ENCODE data around the gene TSTD1. TPM values are rescaled to one million over a fixed set of nuclear protein-coding genes. Genes with fewer than 3 reads are reported as not detected.

TSTD1 gene
- total and polyA plus RNA-seq, 10 of the 15 experiments (the other 5 are each of a cell fraction or from before 2014, with no cell fraction given) = 33.3 to 145 (median 89.4) TPM

GRCh38 chr1:161085165-161085564, 46.4 kb upstream of the TSTD1 start:
- Histone ChIP-seq H4K20me1 (ENCODE audit: control insufficient read depth, insufficient read depth) (no peaks in the 10 kb centered on the region), H3K36me3 (ENCODE audit: control insufficient read depth in 2 of 2, insufficient read depth in 2 of 2, low read length in 1 of 2) (no peaks in the 10 kb centered on the region), H3K27me3 (replicated peaks in 1 of 2; ENCODE audit: control insufficient read depth in 2 of 2, insufficient read depth in 2 of 2, low read length in 1 of 2) (no peaks in the 10 kb centered on the region), H3K79me2 (ENCODE audit: control insufficient read depth, insufficient read depth, low read length) (no peaks in the 10 kb centered on the region), H2AFZ (ENCODE audit: control insufficient read depth, low read depth, low read length) (no peak overlapping the region), H3K9me3 (replicated peaks; ENCODE audit: control insufficient read depth, insufficient read depth, low read length) (no peaks in the 10 kb centered on the region), H3K27ac (ENCODE audit: control insufficient read depth, insufficient read depth) (no peak overlapping the region), H3K4me3 (no peak overlapping the region), H3K9ac (ENCODE audit: control insufficient read depth, insufficient read depth, low read length) (no peak overlapping the region), H3K4me1 (ENCODE audit: control insufficient read depth, insufficient read depth, low read length) (no peaks in the 10 kb centered on the region; the same call in 1 of the 2 replicates), H3K4me2 (ENCODE audit: control insufficient read depth, insufficient read depth) (no peak overlapping the region)
- intact Hi-C loops (cut with micrococcal nuclease; ENCODE audit: unreplicated experiment) = no loop called here
- SMC1A ChIA-PET (ENCODE audit: uncharacterized antibody, unreplicated experiment) = interaction anchor here (1.1 to 2.7 kb wide), 3 partner anchors 8 to 175 kb away, joined by 3 to 8 read pairs (median 3); no protein-coding TSS in a partner anchor
- WGBS (ENCODE audit: insufficient coverage, insufficient replicate concordance, low lambda C conversion rate, missing lambda C conversion rate) = 42% methylated on average over 2 of the region's 2 CpGs
- POLR2A ChIA-PET = no interaction called here
- TF ChIP-seq KDM1A (IDR thresholded peaks at IDR 0.05; ENCODE audit: borderline replicate concordance) (no peak), ZNF217 (IDR thresholded peaks at IDR 0.05) (no peak), PRDM15 (CRISPR knock-in tag; IDR thresholded peaks at IDR 0.05) (no peak), WRNIP1 (IDR thresholded peaks at IDR 0.05; ENCODE audit: borderline replicate concordance, low read depth, low read length) (no peak), ZSCAN29 (IDR thresholded peaks at IDR 0.05) (no peak), ATF3 (IDR thresholded peaks at IDR 0.05; ENCODE audit: borderline replicate concordance, extremely low read depth, low read depth, low read length) (no peak), SMAD1 (IDR thresholded peaks at IDR 0.05; ENCODE audit: low read depth, partially characterized antibody) (no peak), ETV6 (conservative IDR thresholded peaks at IDR 0.05 in 1 of 2, IDR thresholded peaks at IDR 0.05 in 1 of 2; ENCODE audit: borderline replicate concordance in 1 of 2, low read depth in 1 of 2) (no peak)
- ATAC-seq (no peak), DNase-seq (ENCODE audit: low read depth, low spot score) (no peak), FAIRE-seq (no peak)
- RAD21 ChIA-PET (ENCODE audit: unreplicated experiment) = interaction anchor here (1.4 kb wide), 1 partner anchor 14 kb away, joined by 3 read pairs; no protein-coding TSS in a partner anchor
- in situ Hi-C loops (cut with MboI) = no loop called here
- BruUV-seq (replicated peaks) = no TSS peak
- CTCF ChIA-PET = interaction anchor here (0.9 to 1.3 kb wide), 2 partner anchors 10 to 87 kb away, joined by 4 to 5 read pairs; no protein-coding TSS in a partner anchor
